ENCODE measurements around the gene ANKRD7.

DNA sequence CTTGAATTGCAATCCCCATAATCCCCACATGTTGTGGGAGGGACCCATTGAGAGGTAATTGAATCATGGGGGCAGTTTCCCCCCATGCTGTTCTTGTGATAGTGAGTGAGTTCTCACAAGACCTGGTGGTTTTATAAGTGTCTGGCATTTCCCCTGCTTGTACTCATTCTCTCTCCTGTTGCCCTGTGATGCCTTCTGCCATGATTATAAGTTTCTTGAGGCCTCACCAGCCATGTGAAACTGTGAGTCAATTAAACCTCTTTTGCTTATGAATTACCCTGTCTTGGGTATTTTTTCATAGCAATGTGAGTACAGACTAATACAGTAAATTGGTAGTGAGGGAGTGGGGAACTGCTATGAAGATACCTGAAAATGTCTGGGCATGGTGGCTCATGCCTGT is 65.0 kb downstream of the ANKRD7 start:
- TF ChIP-seq YY1 (IDR thresholded peaks at IDR 0.05; ENCODE audit: insufficient read depth, insufficient read length) (no peak), ZNF274 (IDR thresholded peaks at IDR 0.05; ENCODE audit: low read depth, low read length) (no peak), SUZ12 (IDR thresholded peaks at IDR 0.05; ENCODE audit: extremely low read depth, insufficient read depth, insufficient read length) (no peak)
